ENCODE results near the gene SORCS1.

Gene SORCS1

GRCh38 chr10:106595281-106595680 lies 569.2 kb downstream of the SORCS1 start:
- TF ChIP-seq ZNF112 (tag by site-specific recombination; IDR thresholded peaks at IDR 0.05) (no peak), ZNF426 (tag by site-specific recombination; IDR thresholded peaks at IDR 0.05) (no peak), ZNF580 (tag by site-specific recombination; IDR thresholded peaks at IDR 0.05) (no peak)
- POLR2A ChIA-PET, result no interaction called here

GRCh38 chr10:106593876-106594275 lies 570.6 kb downstream of the SORCS1 start:
- TF ChIP-seq ZNF223 (tag by site-specific recombination; IDR thresholded peaks at IDR 0.05), result no peak
- ChIA-PET POLR2A (interaction anchor here (0.7 kb wide), 1 partner anchor 8 kb away, joined by 3 read pairs; no protein-coding TSS in a partner anchor), CTCF (no interaction called here)

More at GRCh38 chr10:106595281-106595680, 569.2 kb downstream of the SORCS1 start:
- H3K36me3 ChIP-seq (ENCODE audit: control insufficient read depth in 2 of 2, insufficient read depth in 1 of 2, low read length in 2 of 2), result no peaks in the 10 kb centered on the region
- no peaks in the 10 kb centered on the region for H3K9me3 ChIP-seq (ENCODE audit: control insufficient read depth, insufficient read depth, low read depth, low read length)
- no peak overlapping the region for H3K4me3 ChIP-seq (ENCODE audit: low read depth, low read length)
- no peaks in the 10 kb centered on the region for H3K4me1 ChIP-seq (ENCODE audit: control insufficient read depth, insufficient read depth, low read length)
- no peak overlapping the region for H3K27ac ChIP-seq (ENCODE audit: extremely low read depth, low read depth, low read length)
- CTCF ChIA-PET, result interaction anchor here (1.0 kb wide), 1 partner anchor 12 kb away, joined by 3 read pairs; no protein-coding TSS in a partner anchor

GRCh38 chr10:106592396-106592795 lies 572.1 kb downstream of the SORCS1 start:
- Histone ChIP-seq H3K4me1 (ENCODE audit: control insufficient read depth, insufficient read depth, low read length) (no peaks in the 10 kb centered on the region), H3K27ac (ENCODE audit: extremely low read depth, low read depth, low read length) (no peak overlapping the region), H3K36me3 (ENCODE audit: control insufficient read depth in 2 of 2, insufficient read depth in 1 of 2, low read length in 2 of 2) (no peaks in the 10 kb centered on the region), H3K9me3 (ENCODE audit: control insufficient read depth, insufficient read depth, low read depth, low read length) (no peaks in the 10 kb centered on the region), H3K4me3 (ENCODE audit: low read depth, low read length) (no peak overlapping the region)
- ChIA-PET POLR2A (no interaction called here), CTCF (no interaction called here)
- TF ChIP-seq ZNF626 (tag by site-specific recombination; IDR thresholded peaks at IDR 0.05), result no peak
- TF ChIP-seq HIC1 (tag by site-specific recombination; IDR thresholded peaks at IDR 0.05), result no peak
- no peak for TF ChIP-seq GLI2 (tag by site-specific recombination; IDR thresholded peaks at IDR 0.05; ENCODE audit: borderline replicate concordance, low read depth)
- TF ChIP-seq ZFP69B (tag by site-specific recombination; IDR thresholded peaks at IDR 0.05), result no peak

More at GRCh38 chr10:106593876-106594275, 570.6 kb downstream of the SORCS1 start:
- H3K9me3 ChIP-seq (ENCODE audit: control insufficient read depth, insufficient read depth, low read depth, low read length), result no peaks in the 10 kb centered on the region
- H3K4me1 ChIP-seq (ENCODE audit: control insufficient read depth, insufficient read depth, low read length), result no peaks in the 10 kb centered on the region
- no peaks in the 10 kb centered on the region for H3K36me3 ChIP-seq (ENCODE audit: control insufficient read depth in 2 of 2, insufficient read depth in 1 of 2, low read length in 2 of 2)
- no peak overlapping the region for H3K27ac ChIP-seq (ENCODE audit: extremely low read depth, low read depth, low read length)
- H3K4me3 ChIP-seq (ENCODE audit: low read depth, low read length), result no peak overlapping the region

GRCh38 chr10:106582291-106582690 lies 582.2 kb downstream of the SORCS1 start:
- POLR2A ChIA-PET, result no interaction called here
- Histone ChIP-seq H3K36me3 (ENCODE audit: control insufficient read depth in 2 of 2, insufficient read depth in 1 of 2, low read length in 2 of 2) (no peaks in the 10 kb centered on the region), H3K4me3 (ENCODE audit: low read depth, low read length) (no peak overlapping the region), H3K9me3 (ENCODE audit: control insufficient read depth, insufficient read depth, low read depth, low read length) (no peaks in the 10 kb centered on the region), H3K27ac (ENCODE audit: extremely low read depth, low read depth, low read length) (no peak overlapping the region), H3K4me1 (ENCODE audit: control insufficient read depth, insufficient read depth, low read length) (peaks cover 9% of the 10 kb centered on the region)
- CTCF ChIA-PET, result interaction anchor here (0.6 to 0.8 kb wide), 2 partner anchors 52 to 181 kb away, joined by 3 to 4 read pairs; no protein-coding TSS in a partner anchor
- TF ChIP-seq ZNF112 (tag by site-specific recombination; IDR thresholded peaks at IDR 0.05) (no peak), ZNF777 (tag by site-specific recombination; IDR thresholded peaks at IDR 0.05; ENCODE audit: borderline replicate concordance) (no peak), ZNF174 (tag by site-specific recombination; IDR thresholded peaks at IDR 0.05) (no peak), ZNF350 (tag by site-specific recombination; IDR thresholded peaks at IDR 0.05) (no peak), ZNF292 (tag by site-specific recombination; IDR thresholded peaks at IDR 0.05; ENCODE audit: borderline replicate concordance, low read depth) (no peak), ZSCAN30 (tag by site-specific recombination; IDR thresholded peaks at IDR 0.05) (no peak), ZFP3 (tag by site-specific recombination; IDR thresholded peaks at IDR 0.05; ENCODE audit: low read depth) (no peak), ZNF155 (tag by site-specific recombination; IDR thresholded peaks at IDR 0.05) (no peak), ZNF175 (tag by site-specific recombination; IDR thresholded peaks at IDR 0.05) (no peak), ZFP41 (tag by site-specific recombination; IDR thresholded peaks at IDR 0.05; ENCODE audit: borderline replicate concordance) (no peak), YY2 (tag by site-specific recombination; IDR thresholded peaks at IDR 0.05) (no peak), PRDM4 (tag by site-specific recombination; IDR thresholded peaks at IDR 0.05) (no peak), ZBTB11 (tag by site-specific recombination; conservative IDR thresholded peaks at IDR 0.05; ENCODE audit: low read depth) (no peak)

All from HEK293 (cell line).